GM19099 (cell line): ENCODE results near the gene KIRREL3.

ENCODE experiments used
- POLR2A ChIP-seq: IDR thresholded peaks from 3 replicates; pipeline ENCODE4 v1.6.1; 2011; ENCODE audit warnings: low read depth; ENCODE audit not compliant: insufficient read length; ENCODE audit errors: extremely low read depth

Gene KIRREL3

DNA sequence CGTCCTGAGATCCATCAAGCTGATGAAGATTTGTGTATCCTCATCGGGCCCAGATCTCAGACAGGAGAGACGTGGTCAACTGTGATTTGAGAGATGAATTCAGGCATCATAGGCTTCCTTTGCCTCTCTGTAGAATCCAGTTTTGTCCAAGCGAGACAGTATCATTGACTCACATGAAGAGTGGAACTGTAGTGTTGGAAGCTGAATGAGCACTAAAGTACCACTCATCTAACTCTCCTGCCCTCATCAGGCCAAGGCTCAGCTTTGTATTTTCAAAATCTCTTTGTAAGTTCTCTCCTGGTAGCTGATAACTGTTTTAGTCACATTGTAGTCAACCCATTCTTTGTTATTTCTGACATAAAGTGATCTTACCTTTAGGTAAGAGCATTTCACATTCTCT is 85.1 kb downstream of the KIRREL3 start:
- no peak for TF ChIP-seq POLR2A

DNA sequence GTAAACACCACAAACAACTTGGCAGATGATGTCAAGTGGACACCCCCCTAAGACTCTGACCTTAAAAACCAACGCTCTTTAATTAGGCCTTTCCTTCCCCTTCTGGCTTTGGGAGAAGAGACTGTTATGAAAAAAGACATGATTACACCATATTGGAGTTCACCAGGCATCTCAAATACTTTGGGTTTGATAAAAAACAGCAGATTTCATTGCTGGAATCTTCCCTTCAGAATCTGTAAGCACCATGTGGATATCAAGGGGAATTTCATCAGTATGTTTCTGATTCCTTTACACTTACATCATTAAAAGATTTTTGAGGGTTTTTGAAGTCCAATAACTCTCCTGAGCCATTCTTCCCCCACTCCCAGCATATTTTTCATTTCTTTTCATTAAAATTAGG is 85.6 kb downstream of the KIRREL3 start:
- TF ChIP-seq POLR2A, result no peak

DNA sequence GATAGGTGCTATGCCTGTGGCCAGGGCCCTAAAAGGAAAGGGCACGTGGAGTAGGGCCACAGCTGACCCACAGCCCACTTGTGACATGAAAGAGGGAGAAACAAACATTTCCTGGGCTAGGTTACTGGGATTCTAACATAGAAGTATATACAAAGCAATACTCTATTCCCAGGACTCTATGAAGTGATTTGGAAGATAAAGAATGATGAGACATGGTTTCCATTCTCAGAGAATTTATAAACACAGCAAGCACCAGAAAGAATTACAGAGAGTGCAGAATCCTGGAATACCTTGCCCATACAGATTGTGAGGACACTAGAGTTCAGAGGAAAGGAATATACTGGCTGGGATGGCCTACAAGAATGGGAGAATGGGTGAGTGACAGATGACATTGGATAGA is 86.4 kb downstream of the KIRREL3 start:
- TF ChIP-seq POLR2A, result no peak

DNA sequence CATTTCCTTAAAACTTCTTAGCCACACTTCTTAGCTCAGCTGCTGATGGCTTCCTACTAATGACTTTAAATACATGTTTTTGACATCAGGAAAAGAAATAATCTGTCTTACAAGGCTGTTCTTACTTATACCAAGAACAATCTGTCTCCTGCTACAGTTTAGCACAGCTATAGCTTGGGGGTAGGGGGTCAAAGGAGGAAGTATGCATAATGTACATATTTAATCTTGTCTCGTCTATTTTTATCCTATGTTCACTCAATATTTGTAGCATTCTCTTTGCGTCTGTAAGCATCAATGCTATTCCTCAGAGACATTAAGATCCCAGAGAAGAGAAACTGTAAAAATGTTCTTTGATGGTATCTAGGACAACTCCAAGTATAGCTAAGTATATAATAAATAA is 96.0 kb downstream of the KIRREL3 start:
- no peak for TF ChIP-seq POLR2A

DNA sequence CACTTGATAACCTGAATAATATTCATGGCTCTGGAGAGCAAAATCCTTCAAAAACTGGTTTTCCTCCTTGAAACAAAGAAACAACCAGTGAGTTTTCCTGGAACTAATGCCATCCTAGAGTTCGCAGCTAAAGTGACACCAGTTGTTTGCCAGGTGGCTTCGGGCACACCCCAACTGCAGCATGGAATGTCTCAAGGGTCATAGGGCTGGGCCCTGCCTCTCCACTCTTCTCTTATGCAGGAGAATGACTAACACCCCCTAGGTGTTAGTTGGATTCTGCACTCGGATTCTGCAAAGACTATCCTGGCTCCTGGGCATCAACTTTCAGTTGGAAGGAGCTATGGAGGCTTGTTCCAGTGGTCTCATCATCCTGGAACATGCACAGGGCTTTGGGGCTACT is 98.8 kb downstream of the KIRREL3 start:
- no peak for TF ChIP-seq POLR2A

DNA sequence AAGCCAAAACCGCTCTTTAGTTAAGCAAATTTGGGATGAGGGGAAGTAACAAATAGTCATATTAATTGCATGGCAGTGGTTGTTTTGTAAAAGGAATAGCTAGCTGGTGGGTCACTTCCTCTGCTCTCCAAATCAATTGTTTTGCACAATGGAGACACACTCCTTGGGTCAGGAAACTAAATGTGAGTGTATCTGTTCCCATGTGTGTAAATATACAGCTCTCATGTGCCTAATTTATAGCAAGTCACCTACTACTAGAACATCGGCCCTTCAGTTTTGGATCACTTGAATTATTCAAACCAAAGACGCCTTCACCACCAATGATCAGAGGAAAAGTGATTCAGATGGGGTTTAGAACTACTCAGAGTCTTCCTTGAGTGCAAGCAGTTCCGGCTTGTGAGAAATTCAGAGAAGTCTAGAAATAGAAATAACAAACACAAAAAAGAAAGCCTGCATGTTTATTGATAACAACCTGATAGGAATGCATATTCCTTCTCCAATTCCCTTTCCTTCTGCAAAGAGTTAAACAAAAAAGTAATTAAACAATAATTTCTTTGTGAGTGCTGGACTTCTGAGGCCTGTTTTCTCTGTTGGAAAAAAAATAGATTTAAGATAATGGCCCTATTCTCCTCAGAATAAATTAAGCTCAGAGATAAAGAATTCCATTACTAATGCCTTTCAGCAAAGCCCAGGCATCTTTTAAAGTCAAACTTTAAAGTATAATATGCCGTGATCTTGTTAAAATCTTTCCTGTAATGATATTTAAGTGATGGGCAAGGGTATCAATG is 100.4 kb downstream of the KIRREL3 start:
- no peak for TF ChIP-seq POLR2A

DNA sequence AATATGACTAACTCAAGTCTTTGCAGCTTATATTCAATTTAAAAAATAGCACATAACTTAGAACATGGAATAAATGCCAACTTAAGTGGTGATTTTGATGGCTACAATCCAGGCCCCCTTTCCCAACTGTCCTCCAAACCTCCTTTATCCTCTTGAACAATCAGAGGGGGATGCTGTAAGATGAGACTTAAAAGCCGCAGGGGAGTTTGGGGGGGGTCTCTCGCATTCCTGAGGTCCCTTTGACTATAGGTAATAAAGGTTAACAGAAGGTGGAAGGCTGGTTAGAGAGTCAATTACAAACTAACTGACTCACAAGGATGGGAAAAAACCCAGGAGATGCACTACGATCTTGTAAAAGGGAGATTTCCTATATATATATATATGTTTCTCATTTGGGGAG is 101.8 kb downstream of the KIRREL3 start:
- no peak for TF ChIP-seq POLR2A

DNA sequence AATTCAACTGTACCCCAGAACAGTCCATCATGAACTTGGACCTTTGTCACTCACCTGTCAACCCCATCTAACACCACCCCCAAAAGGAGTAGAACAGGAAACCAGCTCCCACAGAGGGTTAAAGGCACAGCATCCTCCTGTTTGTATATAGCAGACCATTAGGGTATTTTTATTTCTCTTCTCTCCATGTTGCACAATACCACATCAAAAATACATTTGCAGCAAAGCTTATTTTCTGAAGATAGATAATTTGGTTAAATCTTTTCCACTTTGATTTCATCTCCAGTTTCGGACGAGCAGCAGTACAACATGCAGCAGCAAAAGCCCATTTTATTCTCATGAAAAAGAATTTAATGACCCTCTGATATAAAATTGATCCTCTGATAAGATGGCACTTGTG is 103.1 kb downstream of the KIRREL3 start:
- no peak for TF ChIP-seq POLR2A

DNA sequence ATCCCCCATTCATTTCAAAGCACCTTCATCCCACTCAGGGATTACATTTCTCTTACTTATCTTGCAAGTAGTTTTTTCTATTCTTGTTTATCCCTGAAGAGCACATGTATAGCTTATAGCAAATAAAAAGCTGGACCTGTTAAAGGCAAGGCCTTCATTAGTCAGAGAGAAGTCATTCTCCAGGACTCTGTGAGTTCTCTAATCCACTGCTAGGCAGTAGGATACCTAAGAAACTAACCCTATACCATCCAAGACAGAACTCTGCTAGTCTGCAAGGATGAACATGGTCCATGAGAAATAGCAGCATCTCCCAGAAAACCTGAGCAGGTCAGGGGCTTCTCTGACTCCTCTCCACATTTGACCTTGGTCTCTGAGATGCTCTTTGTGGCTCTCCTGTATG is 104.5 kb downstream of the KIRREL3 start:
- no peak for TF ChIP-seq POLR2A

DNA sequence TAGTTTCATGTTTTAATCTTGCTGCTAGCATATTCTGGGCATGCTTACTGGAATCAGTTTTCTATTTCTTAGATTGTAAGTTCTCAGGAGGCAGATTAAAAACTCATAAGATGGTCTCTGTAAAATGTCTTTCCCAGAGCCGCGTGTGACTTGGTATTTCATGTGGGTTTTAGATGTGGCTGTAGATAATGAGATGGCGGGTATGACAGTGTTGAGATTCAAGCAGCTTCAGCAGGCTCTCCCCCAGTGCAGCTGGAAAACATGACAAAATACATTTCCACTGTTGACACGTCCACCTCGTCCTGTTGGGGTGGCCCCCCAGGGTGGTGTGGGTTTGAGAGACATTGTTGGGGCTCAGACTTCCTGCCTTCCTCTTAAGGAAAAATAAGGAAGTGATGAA is 106.8 kb downstream of the KIRREL3 start:
- no peak for TF ChIP-seq POLR2A

DNA sequence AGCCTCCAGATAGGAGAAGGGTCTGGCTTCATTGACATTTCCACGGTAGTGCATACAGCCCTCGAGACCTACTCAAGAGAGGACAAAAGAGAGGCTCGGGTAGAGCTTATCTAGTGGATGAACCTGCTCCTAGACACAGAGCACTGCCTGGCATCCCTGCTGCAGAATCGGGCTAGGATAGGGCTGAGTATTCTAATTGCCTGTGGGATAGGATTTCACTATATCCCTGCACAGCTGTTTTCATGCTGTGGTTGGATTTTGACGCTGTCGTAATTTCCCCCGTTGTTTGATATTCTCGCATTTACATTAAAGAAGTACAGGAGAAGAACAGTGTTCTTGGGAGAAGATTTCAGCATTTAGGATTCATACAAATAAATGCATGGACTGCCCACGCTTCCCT is 107.8 kb downstream of the KIRREL3 start:
- no peak for TF ChIP-seq POLR2A

DNA sequence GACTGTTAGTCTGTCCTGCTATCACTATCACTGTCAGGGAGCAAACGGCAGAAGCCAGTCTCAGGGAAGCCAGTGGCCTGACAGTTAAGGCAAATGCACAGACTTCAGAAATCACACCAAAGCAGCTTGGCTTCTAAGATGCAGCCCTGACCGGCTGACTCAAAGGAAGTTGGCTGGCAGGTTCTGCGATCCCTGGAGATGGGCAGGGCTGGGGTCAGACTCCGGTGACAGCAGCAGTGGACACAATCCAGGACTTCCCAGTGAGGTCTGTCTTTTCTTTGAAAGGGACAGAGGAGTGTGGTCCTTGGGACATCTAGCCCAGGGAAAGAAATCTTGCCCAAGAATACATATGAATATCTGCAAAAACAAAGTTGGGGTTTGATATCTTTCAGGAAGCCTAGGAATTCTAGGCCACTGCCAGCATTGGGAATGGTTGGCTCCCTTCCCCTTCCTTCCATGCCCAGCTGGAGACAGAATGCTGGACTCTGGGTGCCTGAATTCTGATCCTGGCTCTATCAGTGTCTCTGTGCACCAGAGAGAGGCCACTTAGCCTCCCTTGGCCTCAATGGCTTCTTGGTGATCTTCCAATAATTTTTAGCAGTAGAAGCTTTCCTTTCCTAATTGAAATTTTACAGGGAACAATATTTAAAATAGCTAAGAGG is 108.9 kb downstream of the KIRREL3 start:
- no peak for TF ChIP-seq POLR2A

DNA sequence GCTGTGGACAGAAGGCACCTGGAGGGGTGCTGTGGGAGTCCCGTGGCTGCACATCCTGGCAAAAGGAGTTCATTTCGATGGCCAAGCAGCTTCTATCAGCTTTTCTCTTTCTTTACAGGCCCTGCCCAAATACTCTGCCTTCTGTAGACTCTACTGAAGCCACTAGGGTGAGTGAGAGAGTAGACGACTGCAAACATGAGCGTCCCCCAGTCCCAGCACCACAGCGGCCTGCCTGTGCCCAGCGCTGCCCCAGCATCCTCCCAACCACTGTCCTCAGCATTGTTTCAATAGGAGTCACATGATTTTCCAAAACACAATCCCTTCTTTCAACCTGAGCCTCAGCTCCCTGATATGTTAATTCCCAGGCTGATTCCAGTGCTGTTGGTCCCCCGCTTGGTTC is 110.0 kb downstream of the KIRREL3 start:
- TF ChIP-seq POLR2A, result no peak

DNA sequence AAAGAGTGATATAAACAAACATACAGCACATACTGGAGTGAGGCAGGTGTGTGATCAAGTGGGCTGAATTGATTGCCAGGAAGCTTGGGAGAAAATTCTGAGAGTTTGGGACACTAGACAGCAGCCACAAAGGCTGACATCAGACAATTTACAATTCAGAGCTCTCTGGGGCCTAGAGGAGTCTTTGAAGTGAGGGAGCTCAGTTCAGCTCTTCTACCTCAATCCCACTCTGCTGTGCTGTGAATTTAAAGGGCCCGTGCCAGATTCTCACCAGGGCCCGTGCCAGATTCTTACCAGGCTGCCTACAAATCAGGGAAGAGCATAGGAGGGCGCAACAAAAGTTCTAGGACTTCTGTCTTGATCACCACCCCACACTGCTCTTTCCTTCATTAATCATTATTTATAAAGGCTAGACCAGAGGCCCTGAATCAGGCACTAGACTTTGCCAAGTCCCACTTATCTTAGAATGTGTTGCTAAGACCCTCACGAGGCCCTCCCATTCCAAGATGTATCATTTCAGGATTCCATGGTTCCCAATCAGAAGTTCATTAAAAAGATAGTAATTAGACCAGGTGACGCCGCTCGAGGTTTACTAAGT is 112.4 kb downstream of the KIRREL3 start:
- no peak for TF ChIP-seq POLR2A

DNA sequence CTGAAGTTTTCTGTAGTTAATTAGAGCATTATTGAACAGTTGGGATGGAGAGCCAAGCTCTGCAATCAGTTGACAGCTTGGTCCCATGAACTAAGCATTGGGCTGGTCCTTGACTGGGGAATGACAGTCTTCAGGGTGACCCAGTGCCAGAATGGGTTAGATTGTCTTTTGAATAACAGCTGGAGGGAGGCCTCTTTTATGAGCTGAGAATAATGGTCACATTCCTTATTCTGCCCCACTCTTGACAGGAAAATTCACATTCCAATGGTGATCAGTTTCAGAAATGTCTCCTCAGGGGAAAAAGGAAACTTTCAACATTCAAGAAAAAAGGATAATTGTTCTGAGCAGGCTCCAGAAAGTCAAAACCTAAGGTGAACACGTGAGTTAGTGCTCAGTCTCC is 113.9 kb downstream of the KIRREL3 start:
- no peak for TF ChIP-seq POLR2A

DNA sequence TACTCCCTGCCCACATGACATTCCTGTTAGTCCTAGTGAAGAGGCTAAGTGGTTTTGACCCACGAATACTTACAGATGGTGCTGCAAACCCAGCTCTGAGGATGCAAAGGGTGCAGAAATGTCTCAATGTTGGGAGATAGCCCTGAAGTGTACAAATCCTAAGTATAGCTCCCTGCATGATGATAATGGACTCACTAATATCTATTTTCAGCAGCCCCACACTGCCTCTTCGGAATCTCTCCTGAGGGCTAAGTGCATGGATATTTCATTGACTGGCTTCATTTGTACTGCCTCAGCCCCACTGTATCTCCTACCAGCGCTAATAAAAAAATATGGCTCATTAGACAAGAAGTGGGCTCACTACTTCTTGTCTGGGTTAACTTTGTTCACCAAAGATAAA is 114.5 kb downstream of the KIRREL3 start:
- no peak for TF ChIP-seq POLR2A
